Stimulated activated CD8-positive, alpha-beta memory T cell treated with anti-CD3 and anti-CD28 coated beads, Interleukin-2, amount 100 ng/mL, for 1 hour (primary cell): Measurements from ENCODE around the gene ADAMTS14.
"Not testable (repeated sequence)": the region's sequence is repeated elsewhere in the genome, so short reads cannot be mapped to it uniquely, and the experiment has no call there.

Source experiments
- DNase-seq, 2 donors: peaks; one replicate each; pipeline ENCODE4 v3.0.0-alpha.2; 2020; ENCODE audit warnings: low read depth in 2 of 2

Gene ADAMTS14, protein sequence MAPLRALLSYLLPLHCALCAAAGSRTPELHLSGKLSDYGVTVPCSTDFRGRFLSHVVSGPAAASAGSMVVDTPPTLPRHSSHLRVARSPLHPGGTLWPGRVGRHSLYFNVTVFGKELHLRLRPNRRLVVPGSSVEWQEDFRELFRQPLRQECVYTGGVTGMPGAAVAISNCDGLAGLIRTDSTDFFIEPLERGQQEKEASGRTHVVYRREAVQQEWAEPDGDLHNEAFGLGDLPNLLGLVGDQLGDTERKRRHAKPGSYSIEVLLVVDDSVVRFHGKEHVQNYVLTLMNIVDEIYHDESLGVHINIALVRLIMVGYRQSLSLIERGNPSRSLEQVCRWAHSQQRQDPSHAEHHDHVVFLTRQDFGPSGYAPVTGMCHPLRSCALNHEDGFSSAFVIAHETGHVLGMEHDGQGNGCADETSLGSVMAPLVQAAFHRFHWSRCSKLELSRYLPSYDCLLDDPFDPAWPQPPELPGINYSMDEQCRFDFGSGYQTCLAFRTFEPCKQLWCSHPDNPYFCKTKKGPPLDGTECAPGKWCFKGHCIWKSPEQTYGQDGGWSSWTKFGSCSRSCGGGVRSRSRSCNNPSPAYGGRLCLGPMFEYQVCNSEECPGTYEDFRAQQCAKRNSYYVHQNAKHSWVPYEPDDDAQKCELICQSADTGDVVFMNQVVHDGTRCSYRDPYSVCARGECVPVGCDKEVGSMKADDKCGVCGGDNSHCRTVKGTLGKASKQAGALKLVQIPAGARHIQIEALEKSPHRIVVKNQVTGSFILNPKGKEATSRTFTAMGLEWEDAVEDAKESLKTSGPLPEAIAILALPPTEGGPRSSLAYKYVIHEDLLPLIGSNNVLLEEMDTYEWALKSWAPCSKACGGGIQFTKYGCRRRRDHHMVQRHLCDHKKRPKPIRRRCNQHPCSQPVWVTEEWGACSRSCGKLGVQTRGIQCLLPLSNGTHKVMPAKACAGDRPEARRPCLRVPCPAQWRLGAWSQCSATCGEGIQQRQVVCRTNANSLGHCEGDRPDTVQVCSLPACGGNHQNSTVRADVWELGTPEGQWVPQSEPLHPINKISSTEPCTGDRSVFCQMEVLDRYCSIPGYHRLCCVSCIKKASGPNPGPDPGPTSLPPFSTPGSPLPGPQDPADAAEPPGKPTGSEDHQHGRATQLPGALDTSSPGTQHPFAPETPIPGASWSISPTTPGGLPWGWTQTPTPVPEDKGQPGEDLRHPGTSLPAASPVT

DNA sequence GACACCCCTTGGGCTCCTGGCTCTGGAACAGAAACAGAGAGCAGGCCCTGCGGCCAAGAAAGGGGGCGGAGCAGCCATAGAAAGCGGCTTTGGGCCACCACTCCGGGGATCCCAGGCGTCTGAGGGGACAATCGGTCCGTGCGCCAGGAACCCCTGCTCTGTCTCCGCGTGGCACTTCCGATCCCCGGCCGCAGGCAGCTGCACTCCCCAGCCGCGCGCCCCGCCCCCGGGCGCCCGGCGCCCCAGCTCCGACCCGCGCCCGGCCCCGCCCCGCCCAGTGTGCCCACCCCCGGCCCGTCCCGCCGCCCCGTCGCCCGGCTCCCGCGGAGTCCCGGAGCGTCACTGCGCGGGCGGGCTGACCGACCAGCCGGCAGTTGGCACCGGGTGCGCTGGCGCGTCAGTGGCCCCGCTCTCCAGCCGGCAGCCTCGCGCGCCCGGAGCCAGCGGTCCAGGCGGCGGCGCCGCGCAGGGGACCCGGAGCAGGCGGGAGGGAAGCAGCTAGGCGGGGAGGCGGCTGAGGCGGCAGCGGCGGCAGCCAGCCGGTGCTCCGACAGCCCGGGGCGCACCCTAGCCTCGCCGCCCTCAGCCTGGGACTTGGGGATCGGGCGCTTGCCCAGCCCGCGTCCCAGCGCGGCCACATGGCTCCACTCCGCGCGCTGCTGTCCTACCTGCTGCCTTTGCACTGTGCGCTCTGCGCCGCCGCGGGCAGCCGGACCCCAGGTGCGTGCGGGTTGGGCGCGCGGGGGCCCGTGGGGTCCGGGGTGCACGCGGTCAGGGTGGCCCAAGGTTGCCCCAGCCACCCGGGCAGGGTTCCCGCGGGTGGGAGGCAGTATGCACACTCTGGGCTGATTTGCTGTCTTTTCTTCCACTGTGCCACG, at the start of gene ADAMTS14:
Gene ADAMTS14 (plus strand): TSS at position 342 of the 878 bp plus-strand sequence. CDS start 297 bp downstream, at position 639.
- DNase-seq = no peak

DNA sequence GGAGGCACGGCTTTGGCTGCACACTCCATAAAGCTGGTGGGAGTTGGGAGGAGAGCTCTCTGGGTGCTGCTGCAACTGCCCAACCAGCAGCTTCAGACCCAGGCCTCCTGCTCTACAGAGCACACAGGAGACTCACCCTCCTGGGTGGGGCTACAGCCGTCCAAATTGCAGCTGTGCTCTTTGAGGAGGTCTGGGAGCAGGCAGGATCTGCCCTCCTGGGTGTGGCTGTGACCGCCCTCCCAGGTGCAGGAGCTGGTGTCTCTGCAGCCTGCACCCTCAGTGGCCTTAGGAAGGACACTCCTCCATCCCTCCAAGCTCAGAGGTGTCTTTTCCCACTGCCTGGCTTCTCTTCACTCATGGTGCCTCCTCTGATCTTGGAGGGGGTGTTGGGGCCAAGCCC, 49.8 kb upstream of the ADAMTS14 start:
- DNase-seq = no peak

DNA sequence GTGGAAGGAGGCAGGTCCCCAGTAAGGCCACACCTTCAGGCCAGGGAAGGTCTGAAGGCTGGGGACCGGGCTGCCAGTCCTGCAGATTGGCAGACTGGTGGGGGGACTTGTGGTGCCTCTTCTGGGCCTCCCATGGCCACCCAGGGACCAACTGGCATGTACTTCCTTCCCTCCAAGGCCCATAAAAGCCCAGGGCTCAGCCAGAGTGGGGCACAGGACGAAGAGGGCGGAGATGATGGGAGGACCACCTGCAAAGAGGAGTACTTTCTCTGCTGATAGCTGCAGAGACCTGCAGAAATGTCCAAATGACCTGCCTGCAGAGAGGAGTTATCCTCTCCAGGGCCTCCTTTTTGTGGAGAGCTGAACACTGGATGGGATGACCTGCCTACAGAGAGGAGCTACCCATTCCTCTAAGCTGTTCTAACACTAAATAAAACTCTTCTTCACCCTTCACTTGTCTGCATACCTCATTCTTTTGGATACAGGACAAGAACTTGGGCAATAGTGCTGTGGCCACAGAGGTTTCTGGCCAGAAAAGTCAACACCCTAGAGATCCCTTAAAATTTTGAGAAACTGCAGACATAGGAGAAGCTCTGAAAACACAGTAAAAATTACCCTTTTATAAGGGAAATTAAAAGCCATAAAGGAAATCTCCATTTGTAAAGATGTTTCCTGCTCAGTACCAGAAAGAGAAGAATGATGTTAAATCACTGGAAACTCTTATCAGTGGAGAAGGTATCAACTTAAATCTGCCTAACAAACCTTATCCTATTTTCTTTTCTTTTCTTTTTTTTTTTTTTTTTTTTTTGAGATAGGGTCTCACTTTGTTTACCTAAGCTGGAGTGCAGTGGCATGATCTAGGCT, 49.1 kb upstream of the ADAMTS14 start:
- DNase-seq = no peak

DNA sequence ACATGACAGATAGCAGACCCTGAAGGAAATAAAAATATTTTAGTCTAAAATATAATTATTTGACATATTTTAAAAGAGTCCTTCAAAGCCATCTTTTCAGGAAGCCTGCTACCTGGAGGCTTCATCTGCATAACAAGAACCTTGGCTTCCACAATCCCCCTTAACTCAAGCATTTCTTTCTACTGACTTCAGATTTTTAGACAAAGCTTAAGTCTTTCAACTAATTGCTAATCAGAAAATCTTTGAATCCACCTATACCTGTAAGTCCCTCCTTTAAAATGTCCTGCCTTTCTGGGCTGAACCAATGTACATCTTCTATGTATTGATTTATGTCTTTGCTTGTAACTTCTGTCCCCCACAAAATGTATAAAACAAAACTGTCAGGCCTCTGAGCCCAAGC, 46.2 kb upstream of the ADAMTS14 start:
- DNase-seq = no peak

DNA sequence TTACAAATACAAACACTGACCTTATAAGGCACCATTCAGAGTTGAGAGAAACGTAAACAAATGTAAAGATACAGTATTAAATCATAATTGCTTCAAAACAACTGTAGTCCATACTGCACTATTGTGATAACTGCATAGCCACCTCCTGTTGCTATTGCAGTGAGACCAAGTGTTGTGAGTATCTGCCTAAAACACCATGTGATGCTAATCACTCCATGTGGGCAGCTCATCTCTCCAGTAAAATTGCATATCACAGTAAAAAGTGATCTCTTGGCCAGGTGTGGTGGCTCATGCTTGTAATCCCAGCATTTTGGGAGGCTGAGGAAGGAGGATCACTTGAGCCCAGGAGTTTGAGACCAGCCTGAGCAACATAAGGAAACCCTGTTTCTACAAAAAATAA, 43.0 kb upstream of the ADAMTS14 start:
- no peak for DNase-seq

DNA sequence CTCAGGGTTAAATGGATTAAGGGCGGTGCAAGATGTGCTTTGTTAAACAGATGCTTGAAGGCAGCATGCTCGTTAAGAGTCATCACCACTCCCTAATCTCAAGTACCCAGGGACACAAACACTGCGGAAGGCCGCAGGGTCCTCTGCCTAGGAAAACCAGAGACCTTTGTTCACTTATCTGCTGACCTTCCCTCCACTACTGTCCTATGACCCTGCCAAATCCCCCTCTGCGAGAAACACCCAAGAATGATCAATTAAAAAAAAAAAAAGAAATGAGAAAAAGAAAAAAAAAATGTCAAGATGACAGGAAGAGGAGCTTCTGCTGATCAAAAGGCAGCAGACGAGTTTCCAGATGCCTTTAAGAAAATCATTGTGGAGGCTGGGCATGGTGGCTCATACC, 40.6 kb upstream of the ADAMTS14 start:
- not testable (repeated sequence) for DNase-seq

DNA sequence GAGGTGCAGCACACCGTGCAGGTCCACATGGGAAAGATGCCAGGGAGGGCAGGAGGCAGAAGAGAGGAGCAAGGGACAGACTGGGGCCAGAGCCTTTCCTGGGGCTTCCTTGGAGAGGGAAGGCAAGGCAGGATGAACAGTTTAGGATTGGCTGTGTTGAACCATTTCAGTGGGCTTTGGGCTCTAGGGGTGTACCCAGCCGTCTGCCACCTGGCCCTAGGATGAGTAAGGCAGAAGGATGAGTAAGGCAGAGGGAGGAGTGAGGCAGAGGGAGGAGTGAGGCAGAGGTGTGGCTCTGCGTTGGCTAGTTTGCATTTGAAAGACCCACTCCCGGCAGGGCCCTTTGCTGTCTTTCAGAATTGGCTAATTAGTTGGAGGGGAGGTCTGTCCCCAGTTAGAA, 38.3 kb upstream of the ADAMTS14 start:
- no peak for DNase-seq

DNA sequence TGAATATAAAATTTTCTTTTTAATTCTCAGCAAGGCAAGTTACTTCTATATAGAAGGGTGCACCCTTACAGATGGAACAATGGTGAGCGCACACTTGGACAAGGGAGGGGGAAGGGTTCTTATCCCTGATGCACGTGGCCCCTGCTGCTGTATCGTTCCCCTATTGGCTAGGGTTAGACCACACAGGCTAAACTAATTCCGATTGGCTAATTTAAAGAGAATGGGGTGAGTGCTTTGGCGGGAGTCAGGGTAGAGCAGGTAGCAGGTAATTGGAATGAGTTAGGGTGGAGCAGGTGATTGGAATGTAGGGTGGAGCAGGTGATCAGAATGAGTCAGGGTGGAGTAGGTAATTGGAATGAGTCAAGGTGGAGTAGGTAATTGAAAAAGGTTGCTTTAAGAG, 37.8 kb upstream of the ADAMTS14 start:
- DNase-seq = not testable (repeated sequence)

DNA sequence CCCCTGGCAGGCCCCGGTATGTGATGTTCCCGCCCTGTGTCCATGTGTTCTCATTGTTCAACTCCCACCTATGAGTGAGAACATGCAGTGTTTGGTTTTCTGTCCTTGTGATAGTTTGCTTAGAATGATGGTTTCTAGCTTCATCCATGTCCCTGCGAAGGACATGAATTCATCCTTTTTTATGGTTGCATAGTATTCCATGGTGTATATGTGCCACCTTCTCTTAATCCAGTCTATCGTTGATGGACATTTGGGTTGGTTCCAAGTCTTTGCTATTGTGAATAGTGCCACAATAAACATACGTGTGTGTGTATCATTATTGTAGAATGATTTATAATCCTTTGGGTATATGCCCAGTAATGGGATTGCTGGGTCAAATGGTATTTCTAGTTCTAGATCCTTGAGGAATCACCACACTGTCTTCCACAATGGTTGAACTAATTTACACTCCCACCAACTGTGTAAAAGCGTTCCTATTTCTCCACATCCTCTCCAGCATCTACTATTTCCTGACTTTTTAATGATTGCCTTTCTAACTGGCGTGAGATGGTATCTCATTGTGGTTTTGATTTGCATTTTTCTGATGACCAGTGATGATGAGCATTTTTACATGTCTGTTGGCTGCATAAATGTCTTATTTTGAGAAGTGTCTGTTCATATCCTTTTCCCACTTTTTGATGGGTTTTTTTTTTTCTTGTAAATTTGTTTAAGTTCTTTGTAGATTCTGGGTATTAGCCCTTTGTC, 32.5 kb upstream of the ADAMTS14 start:
- DNase-seq = not testable (repeated sequence)

DNA sequence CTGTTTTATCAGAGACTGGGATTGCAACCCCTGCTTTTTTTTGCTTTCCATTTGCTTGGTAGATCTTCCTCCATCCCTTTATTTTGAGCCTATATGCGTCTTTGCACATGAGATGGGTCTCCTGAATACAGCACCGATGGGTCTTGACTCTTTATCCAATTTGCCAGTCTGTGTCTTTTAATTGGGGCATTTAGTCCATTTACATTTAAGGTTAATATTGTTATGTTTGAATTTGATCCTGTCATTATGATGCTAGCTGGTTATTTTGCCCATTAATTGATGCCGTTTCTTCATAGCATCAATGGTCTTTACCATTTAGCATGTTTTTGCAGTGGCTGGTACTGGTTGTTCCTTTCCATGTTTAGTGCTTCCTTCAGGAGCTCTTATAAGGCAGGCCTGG, 29.0 kb upstream of the ADAMTS14 start:
- not testable (repeated sequence) for DNase-seq

DNA sequence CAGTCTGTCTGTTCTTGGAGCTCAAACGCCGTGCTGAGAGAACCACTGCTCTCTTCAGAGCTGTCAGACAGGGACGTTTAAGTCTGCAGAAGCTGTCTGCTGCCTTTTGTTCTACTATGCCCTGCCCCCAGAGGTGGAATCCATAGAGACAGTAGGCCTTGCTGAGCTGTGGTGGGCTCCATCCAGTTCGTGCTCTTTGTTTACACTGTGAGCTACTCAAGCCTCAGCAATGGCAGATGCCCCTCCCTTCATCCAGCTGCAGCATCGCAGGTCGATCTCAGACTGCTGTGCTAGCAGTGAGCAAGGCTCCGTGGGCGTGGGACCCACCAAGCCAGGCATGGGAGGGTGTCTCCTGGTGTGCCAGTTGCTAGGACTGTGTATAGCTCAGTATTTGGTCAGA, 27.3 kb upstream of the ADAMTS14 start:
- not testable (repeated sequence) for DNase-seq

DNA sequence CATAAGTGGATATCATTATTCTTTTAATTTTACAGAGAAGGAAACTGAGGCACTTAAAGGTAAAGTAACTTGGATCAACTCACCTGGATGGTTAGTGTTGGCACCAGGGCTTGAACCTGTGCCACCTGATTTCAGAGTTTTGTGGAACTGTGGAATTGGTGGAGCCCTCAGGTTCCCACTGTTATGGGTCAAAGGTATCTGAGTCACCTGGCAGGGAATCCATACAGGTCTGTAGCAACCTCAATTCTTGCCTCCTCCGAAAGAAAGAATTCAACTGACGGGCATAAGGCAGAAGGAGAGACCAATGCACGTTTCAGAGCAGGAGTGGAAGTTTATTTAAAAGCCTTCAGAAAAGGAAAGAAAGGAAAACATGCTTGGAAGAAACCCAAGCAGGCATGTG, 25.2 kb upstream of the ADAMTS14 start:
- DNase-seq = no peak

DNA sequence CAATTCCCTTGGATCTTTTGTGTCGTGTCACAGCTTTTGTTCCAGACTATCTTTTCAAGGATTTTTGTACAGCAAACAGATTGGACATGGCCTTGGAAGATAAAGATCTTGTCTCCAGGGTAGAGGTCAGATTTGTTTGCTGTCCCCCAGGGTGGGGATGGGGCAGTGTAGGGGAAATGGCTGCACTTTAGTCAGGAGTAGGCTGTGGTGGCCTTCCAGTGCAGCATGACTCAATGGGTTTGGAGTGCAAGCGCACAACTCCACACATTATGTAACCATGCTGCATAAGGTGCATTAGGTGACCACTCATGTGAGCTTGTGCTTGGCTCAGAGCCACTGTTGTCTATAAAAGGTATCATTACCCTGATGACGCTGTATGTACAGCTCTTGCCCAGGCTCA, 23.9 kb upstream of the ADAMTS14 start:
- no peak for DNase-seq

DNA sequence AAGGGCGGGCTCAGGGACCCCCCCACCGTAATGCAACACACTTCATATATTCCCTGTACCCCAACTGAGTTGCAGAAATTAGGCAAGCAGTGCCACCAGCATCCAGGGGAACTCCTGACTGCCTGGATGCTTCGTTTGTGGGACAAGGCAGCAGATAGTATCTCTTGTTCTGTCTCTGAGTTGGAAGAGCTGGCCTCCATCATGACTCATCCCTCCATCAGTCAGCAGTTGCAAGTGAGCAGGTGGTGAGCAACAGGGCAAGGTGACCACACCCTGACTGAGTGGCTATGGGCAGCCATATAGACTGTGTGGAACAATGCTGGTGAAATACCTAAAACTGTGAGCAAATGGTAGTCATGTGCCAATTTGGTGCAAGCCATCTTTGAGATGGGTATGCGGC, 22.8 kb upstream of the ADAMTS14 start:
- no peak for DNase-seq

DNA sequence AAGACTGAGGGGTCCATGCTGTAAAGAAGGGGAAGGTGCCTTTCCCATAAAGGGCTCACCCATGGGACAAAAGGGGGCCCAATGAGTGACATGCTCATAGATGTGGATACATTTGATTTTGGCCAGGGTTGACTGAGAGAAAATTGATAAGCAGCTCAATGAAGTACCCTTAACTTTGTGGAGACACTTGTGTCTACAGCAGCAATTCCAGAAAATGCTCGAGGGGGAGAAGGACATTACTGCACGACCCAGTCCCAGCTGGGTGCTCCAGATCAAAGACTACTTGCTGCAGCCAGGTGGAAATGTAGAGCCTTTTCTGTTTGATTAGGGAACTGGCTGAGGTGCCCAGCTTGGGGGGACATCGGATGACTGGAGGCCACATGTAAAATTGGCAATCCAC, 22.2 kb upstream of the ADAMTS14 start:
- DNase-seq = no peak

DNA sequence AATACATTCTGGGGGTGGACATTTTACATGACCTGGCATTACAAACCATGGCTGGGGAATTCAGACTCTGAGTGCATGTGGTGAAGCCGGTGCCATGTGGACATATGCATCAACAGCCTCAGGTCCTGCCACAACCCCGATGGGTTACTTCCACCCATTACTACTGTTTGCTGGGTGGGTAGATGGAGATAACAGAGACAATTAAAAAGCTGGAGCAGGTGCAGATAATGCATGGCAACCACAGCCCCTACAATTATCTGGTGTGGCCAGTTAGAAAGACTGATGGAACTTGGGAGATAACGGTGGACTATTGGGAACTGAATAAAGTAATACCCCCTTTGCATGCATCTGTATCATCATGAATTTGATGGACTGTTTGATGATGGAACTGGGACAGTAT, 21.6 kb upstream of the ADAMTS14 start:
- DNase-seq = no peak

DNA sequence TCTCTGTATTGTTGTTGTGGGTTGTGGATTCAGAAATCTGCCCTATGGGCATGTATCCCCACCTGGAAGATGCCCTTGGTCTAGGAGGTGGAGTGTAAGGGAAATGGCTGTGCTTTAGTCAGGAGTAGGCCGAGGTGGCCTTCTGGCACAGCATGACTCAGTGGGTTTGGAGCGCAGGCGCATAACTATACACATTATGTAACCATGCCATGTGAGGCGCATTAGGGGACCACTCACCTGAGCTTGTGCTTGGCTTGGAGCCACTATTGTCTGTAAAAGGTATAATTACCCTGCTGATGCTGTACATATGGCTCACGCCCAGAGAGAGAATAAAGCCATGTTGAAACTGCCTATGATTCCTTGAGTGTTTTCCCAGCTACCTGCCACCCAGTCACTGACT, 20.6 kb upstream of the ADAMTS14 start:
- no peak for DNase-seq

DNA sequence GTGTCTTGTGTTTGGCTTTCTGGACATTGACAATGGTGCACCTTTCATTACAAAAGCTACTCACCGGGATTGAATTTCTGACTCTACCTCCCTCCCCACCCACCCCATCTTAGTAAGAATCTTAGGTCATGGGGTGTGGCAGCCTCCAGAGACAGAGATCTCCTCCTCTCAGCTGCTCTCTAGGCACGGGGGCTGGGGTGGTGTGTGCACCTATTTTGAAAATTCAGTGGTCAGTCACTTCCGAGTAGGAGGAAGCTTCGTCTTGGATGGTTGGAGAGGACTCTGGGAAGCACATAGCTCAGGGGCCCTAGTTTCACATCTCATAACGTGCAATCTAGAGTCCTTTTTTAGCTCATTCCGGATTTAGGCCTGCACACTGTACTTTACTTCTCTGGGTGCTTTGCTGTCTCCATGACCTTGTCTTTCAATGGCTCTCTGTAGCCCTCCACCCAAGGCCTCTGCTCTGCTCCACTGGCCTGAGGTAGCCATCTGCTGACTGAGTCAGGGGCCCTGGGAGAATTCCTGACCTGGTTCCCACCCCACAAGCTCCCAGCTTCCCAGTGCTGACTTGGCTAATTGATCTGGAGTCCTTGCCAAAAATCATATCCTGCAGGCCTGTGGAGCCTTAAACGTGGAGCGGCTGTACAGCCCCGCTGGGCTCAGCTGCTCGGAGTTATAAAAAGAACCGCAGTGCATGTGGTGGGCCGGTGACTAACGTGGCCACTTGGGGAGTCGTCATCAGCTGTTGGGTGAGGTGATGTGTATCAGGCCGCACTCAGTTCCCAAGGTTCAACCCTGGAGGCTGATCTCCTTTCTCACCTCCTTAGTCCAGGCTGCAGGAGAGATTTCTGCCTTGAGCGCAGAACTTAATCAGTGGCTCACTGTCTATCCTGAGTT, 19.3 kb upstream of the ADAMTS14 start:
- no peak for DNase-seq
